B cell (primary cell): ENCODE results near the gene ZSCAN21.

ENCODE experiments used
- CTCF ChIP-seq: fragments of 200-600 bp; IDR thresholded peaks from one replicate; pipeline ENCODE4 v1.8.0; 2022; ENCODE audit warnings: antibody characterized with exemption, mild to moderate bottlenecking
- EZH2 ChIP-seq: IDR thresholded peaks from 2 replicates; pipeline ENCODE4 v1.6.1; 2012; ENCODE audit warnings: borderline replicate concordance, low read depth, mild to moderate bottlenecking, moderate library complexity, low read length; ENCODE audit not compliant: insufficient read depth, poor library complexity, severe bottlenecking

- TF ChIP-seq EZH2 (no peak), CTCF (no peak)
Observed at GRCh38 chr7:100079024-100079560, 29.5 kb downstream of the ZSCAN21 start.
